ENCODE data around the gene CHRNG.

Gene CHRNG

GRCh38 chr2:232574674-232575403, 35.3 kb downstream of the CHRNG start:
- in situ Hi-C loops (cut with MboI; ENCODE audit: low sequenced_read_pairs), result no loop called here

GRCh38 chr2:232575404-232575746, 35.9 kb downstream of the CHRNG start:
- in situ Hi-C loops (cut with MboI; ENCODE audit: low sequenced_read_pairs), result no loop called here

DNA sequence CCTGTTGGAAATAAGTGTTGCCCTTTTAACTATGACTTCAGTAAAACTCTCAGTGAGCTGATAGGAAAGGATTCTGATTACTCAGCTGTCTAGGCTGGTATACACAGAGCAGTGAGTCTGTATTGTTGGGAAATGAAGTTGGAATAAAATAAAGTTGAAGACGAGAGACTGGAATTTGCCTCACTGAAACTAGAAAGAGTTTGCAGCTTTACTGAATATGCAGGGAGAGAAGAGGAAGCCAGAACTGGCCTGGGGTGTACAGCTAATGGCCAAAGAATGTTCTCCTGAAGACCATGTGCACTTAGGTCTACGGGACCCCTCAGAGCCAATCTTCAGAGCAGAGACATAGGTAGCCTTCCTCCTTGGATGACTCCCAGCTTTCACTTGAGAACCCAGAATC, 37.5 kb downstream of the CHRNG start:
- in situ Hi-C loops (cut with MboI; ENCODE audit: low sequenced_read_pairs), result no loop called here

DNA sequence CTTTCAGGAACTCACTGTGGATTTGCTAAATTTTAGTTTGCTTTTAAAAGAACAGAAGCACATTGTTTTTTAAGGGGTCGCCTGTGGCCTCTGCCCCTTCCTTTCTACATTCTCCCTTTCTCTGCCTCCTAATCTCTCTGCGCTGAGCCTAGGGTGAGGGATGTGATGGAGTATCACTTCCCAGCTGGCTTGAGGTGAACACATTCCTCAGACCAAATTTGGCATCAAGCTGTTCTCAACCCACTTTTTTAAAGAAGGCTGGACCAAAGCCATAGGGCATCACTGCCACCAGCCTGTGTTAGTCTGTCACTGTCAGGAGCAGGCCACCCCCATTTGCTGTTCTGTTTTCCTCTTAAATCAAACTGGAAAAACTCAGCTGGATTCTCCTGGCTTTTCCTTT, 38.3 kb downstream of the CHRNG start:
- in situ Hi-C loops (cut with MboI; ENCODE audit: low sequenced_read_pairs), result no loop called here

DNA sequence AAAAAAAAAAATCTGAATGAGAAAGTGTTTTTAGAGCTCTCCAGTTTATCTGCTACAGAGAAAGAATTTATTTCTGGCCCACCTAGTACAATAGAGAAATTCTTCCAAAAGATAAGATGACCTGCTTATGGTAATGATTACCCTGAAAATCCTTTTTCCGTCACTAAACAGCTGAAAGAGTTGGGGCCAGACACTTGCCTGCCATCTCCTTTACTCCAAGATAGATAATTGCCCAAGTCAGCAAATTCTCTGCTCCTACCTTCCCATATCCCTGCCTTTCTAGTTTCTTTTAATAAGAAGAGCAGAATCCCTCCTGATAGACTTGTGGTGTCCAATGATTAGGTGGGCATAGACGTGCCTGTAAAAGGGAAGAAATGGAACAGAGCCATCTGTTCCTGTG, 39.1 kb downstream of the CHRNG start:
- in situ Hi-C loops (cut with MboI; ENCODE audit: low sequenced_read_pairs), result no loop called here

DNA sequence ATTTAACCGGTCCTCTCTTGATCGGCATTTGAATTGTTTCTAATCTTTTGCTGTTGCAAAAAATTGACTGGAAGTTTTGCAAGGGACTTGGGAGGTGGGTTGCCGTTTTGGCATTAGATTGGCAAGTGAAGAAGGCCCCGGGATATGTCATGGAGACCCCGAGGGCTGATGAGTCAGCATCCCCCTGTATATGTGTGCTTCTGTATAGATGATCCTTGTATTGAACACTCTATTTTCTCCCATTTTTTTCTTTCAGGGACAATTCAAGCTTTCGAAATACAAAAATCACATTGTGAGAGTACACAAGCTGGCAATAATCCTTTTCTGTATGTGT, 41.1 kb downstream of the CHRNG start:
- in situ Hi-C loops (cut with MboI; ENCODE audit: low sequenced_read_pairs), result no loop called here

GRCh38 chr2:232581725-232582124, 42.2 kb downstream of the CHRNG start:
- in situ Hi-C loops (cut with MboI; ENCODE audit: low sequenced_read_pairs), result no loop called here

GRCh38 chr2:232584238-232584637, 44.7 kb downstream of the CHRNG start:
- in situ Hi-C loops (cut with MboI; ENCODE audit: low sequenced_read_pairs), result no loop called here

- in situ Hi-C loops (cut with MboI; ENCODE audit: low sequenced_read_pairs), result no loop called here
These were observed 47.5 kb downstream of the CHRNG start for GRCh38 chr2:232586943-232587505.

- in situ Hi-C loops (cut with MboI; ENCODE audit: low sequenced_read_pairs), result no loop called here
These were observed 48.0 kb downstream of the CHRNG start for GRCh38 chr2:232587512-232587911.

DNA sequence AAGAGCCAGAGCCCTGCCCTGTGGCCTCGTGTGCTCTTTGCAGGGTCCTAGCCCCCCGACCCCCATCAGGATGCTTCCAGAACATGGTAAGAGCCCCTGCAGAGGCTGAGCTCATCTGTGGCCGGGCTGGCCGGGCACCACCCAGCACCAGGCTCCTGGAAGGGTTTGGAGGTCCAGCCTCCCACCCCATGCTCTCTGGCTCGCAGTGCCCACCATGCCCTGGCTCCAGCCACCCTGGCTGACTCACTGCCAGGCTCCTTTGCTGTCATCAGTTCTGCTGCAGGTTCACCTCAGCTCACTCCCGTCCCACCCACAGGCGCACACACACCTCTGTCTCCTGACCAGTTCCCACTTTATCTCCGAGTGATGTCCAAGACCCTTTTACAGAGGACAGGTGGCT, 48.5 kb downstream of the CHRNG start:
- in situ Hi-C loops (cut with MboI; ENCODE audit: low sequenced_read_pairs), result no loop called here

- in situ Hi-C loops (cut with MboI; ENCODE audit: low sequenced_read_pairs), result no loop called here
These were observed 49.4 kb downstream of the CHRNG start for GRCh38 chr2:232588680-232589585.

- in situ Hi-C loops (cut with MboI; ENCODE audit: low sequenced_read_pairs), result no loop called here
These were observed 53.4 kb downstream of the CHRNG start for GRCh38 chr2:232592772-232593395.

GRCh38 chr2:232593982-232594381, 54.5 kb downstream of the CHRNG start:
- in situ Hi-C loops (cut with MboI; ENCODE audit: low sequenced_read_pairs), result no loop called here
